DND-41 (cell line): Measurements from ENCODE around the gene SIPA1.

Source experiments
- ATAC-seq: fragments of 200-7000 bp; cut with Tn5 transposase; 3 replicates; pipeline ENCODE4 v1.9.1; 2021; ENCODE audit warnings: low read depth; ENCODE audit not compliant: insufficient read depth
- DNase-seq: peaks from one replicate; pipeline ENCODE4 v3.0.0-alpha.2; 2020
- H2AFZ ChIP-seq: 2 replicates; pipeline ENCODE4 v1.6.0; 2012; ENCODE audit warnings: low read depth, low read length
- H3K27ac ChIP-seq: 2 replicates; pipeline ENCODE4 v1.5.1; 2012; ENCODE audit warnings: low read length, inconsistent platforms
- H3K27me3 ChIP-seq: fragments of 200-600 bp; sonication (generic); 2 replicates; pipeline ENCODE4 v1.6.0; 2012; ENCODE audit warnings: low read length, mild to moderate bottlenecking, inconsistent platforms; ENCODE audit not compliant: insufficient read depth, poor library complexity
- H3K36me3 ChIP-seq: 2 replicates; pipeline ENCODE4 v1.5.1; 2012; ENCODE audit warnings: low read length, inconsistent platforms; ENCODE audit not compliant: insufficient read depth
- H3K4me1 ChIP-seq: 2 replicates; pipeline ENCODE4 v1.5.1; 2012; ENCODE audit warnings: mild to moderate bottlenecking, low read length; ENCODE audit not compliant: insufficient read depth
- H3K4me2 ChIP-seq: 2 replicates; pipeline ENCODE4 v1.6.0; 2012; ENCODE audit warnings: mild to moderate bottlenecking, moderate library complexity, low read length, inconsistent platforms; ENCODE audit not compliant: insufficient read depth
- H3K4me3 ChIP-seq, 2 experiments: fragments of 200-600 bp in 1 of 2; shearing (Covaris generic) in 1 of 2; 2 replicates each; pipeline ENCODE4 v1.5.1; 2012 to 2016; ENCODE audit warnings: inconsistent platforms in 2 of 2, low read length in 2 of 2, mild to moderate bottlenecking in 2 of 2, low read depth in 1 of 2, moderate library complexity in 1 of 2
- H3K79me2 ChIP-seq: 2 replicates; pipeline ENCODE4 v1.6.0; 2012; ENCODE audit warnings: low read length, inconsistent platforms; ENCODE audit not compliant: insufficient read depth
- H3K9ac ChIP-seq: 2 replicates; pipeline ENCODE4 v1.6.0; 2012; ENCODE audit warnings: low read depth, mild to moderate bottlenecking, inconsistent platforms, low read length, moderate library complexity
- H3K9me3 ChIP-seq: 2 replicates; pipeline ENCODE4 v1.5.1; 2012; ENCODE audit warnings: low read length, moderate library complexity, mild to moderate bottlenecking, inconsistent platforms; ENCODE audit not compliant: insufficient read depth, severe bottlenecking
- H4K20me1 ChIP-seq: 2 replicates; pipeline ENCODE4 v1.6.0; 2012; ENCODE audit warnings: low read length; ENCODE audit not compliant: insufficient read depth
- EZH2 ChIP-seq: IDR thresholded peaks from 3 replicates; pipeline ENCODE4 v1.6.1; 2012; ENCODE audit warnings: borderline replicate concordance, low read depth, mild to moderate bottlenecking, moderate library complexity, low read length, inconsistent platforms; ENCODE audit not compliant: severe bottlenecking
- TF ChIP-seq, protein P1 (sequence below): IDR thresholded peaks from 2 replicates; pipeline ENCODE4 v1.5.1; 2012; ENCODE audit warnings: borderline replicate concordance, low read length, moderate library complexity, mild to moderate bottlenecking; ENCODE audit not compliant: poor library complexity, severe bottlenecking; ENCODE audit errors: extremely low read depth

Gene SIPA1

DNA sequence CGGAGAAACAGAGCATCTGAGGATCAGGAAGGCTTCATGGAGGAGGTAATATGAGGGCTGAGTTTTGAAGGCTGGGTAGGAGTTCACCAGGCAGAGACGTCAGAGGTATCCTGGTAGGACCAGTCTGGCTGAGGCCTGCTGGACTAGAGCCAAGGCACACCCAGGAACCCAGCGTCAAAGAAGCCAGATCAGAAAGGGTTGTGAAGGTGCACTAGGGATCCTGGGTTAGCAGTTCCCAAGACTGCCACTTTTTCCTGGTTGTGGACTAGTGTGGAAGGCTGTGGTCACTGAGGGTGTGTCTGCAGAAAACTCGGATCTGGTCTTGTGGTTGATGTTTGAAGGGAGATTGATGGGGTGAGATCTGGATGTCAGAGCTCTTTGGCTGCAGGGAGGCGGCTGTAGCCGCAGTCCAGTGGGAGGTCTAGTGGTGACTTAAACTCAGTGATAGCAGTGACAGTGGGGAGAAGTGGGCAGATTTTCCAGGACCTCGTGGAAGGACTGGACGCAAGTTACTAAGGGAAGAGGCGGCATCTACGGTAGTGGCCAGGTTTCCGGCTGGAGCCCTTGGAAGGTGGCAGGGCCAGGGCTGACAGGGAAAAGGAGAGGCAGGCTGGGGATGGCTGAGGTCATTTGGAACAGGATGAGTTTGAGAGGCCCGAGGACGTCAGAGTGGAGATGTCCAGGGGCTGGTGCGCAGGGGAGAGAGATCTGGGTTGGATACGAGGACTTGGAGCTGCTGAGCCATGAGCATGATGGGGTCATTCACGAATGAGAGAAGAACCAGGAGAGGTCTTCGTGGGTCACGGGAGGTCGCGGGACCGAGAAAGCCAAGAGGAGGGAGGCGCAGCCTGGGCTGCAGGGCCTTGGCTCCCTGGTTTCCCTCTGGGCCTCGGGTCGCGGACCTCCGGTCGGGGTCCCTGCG, 13.9 kb downstream of the SIPA1 start:
- ATAC-seq (no peak; the same call in 2 of the 3 replicates), DNase-seq (no peak)
- peak overlapping the region; percentile 74 for H3K27ac ChIP-seq
- TF ChIP-seq EZH2 = no peak
- TF ChIP-seq, protein P1, sequence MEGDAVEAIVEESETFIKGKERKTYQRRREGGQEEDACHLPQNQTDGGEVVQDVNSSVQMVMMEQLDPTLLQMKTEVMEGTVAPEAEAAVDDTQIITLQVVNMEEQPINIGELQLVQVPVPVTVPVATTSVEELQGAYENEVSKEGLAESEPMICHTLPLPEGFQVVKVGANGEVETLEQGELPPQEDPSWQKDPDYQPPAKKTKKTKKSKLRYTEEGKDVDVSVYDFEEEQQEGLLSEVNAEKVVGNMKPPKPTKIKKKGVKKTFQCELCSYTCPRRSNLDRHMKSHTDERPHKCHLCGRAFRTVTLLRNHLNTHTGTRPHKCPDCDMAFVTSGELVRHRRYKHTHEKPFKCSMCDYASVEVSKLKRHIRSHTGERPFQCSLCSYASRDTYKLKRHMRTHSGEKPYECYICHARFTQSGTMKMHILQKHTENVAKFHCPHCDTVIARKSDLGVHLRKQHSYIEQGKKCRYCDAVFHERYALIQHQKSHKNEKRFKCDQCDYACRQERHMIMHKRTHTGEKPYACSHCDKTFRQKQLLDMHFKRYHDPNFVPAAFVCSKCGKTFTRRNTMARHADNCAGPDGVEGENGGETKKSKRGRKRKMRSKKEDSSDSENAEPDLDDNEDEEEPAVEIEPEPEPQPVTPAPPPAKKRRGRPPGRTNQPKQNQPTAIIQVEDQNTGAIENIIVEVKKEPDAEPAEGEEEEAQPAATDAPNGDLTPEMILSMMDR = no peak
- H3K9ac ChIP-seq = peak overlapping the region; percentile 67
- peak overlapping the region; percentile 87 for H2AFZ ChIP-seq
- peak overlapping the region; percentile 86 for H3K4me2 ChIP-seq
- H4K20me1 ChIP-seq = no peaks in the 10 kb centered on the region
- H3K9me3 ChIP-seq = no peaks in the 10 kb centered on the region
- peaks cover 50% of the 10 kb centered on the region for H3K36me3 ChIP-seq
- peaks cover 6% of the 10 kb centered on the region for H3K79me2 ChIP-seq
- peak overlapping the region in 1 of 2 experiments; percentile 67; a peak in 3 of 4 replicates for H3K4me3 ChIP-seq
- no peaks in the 10 kb centered on the region for H3K27me3 ChIP-seq
- peaks cover 41% of the 10 kb centered on the region for H3K4me1 ChIP-seq

DNA sequence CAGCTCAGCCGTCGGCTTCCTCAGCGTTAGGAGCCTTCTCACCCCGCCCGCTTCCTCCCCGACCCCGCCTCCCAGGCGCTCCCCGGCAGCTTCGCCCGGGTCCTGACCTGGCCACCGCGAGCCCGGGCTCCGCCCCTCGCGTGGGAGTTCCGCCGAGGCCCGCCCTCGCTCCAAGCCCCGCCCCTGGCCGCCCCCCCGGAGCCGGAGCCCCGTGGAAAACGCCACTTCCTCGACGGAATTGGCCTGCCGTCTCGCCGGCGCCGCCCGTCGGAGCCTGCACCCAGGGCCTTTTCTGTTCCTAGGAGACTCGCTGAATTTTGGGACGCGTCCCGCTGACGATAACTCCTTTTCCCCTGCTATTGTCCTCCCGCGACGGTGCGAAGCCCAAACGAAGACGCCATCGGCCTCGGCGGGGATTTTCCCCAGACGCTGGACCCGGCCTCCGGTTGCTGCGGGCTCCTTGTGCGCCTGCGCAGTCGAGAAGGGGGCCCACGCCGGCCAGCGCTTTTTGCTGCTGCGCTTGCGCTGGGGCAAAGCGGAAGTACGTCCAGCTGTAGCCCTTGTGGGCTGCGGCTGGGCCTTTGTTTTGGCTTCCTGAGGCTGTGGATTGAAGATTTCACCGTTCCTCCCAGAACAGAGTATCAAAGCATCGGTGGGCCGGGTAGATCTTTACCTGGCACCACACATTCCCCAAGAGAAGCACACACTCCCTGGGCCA, 14.8 kb downstream of the SIPA1 start:
- Histone ChIP-seq H3K27me3 (no peaks in the 10 kb centered on the region), H2AFZ (peak overlapping the region; percentile 87), H3K79me2 (peaks cover 6% of the 10 kb centered on the region), H3K4me3 (peak overlapping the region; percentile 25 to 67; a peak in 3 of 4 replicates), H4K20me1 (no peaks in the 10 kb centered on the region), H3K27ac (peak overlapping the region; percentile 91), H3K4me2 (peak overlapping the region; percentile 86), H3K9ac (peak overlapping the region; percentile 67), H3K4me1 (peaks cover 41% of the 10 kb centered on the region), H3K36me3 (peaks cover 57% of the 10 kb centered on the region), H3K9me3 (no peaks in the 10 kb centered on the region)
- ATAC-seq (peak; percentile 87), DNase-seq (peak; percentile 96)
- TF ChIP-seq EZH2 = no peak
- TF ChIP-seq, protein P1 = peak; percentile 25

DNA sequence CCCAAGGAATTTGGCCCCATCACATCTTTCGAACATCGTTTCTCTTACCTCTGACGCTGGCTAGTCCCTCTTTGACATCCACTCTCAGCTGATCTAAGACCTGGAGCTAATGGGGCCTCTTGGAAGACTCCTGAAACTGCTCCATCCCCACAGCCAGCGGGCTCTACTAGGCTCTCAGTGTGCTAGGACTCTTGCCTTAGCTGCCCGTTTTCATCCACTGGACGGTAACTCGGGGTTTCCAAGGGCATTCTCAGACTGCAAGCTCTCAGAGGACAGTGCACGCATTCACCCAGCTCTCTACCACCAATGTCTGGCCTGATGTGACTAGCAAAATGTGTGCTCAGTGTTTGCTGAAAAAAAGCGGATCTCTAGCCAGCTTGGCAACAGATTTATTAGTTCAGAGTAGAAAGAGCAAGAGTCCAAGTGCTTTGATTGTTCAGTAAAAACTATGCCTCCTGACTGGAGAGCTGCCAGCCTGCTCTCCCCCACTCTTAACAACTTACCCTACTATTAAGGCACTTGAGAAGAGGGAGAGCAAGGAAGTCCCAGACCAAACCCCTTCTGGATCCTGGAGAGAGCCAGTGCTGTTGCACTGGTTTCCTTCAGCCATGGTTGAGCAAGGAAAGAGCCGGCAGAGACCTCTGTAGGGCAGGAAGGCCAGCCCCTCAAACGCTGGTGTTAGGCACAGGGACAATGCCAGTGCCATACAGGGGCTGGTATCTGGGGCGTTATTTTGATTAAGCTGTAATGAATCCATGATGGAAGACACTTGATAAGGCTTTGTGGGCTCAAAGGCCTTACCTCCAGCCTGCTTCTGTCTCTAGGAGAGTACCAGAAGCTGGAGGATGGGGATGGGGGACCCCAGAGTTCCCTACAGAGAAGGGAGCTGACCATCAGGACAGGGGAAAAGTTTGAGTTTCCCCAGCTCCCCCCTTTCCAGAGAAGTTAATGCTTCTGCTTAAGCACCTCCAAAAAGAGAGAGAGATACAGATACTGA, 15.6 kb downstream of the SIPA1 start:
- H3K9me3 ChIP-seq = no peaks in the 10 kb centered on the region
- peak overlapping the region; percentile 86 for H3K4me2 ChIP-seq
- peak overlapping the region; percentile 25 to 67; a peak in 3 of 4 replicates for H3K4me3 ChIP-seq
- no peaks in the 10 kb centered on the region for H3K27me3 ChIP-seq
- DNase-seq (no peak), ATAC-seq (no peak)
- peaks cover 41% of the 10 kb centered on the region for H3K4me1 ChIP-seq
- peaks cover 7% of the 10 kb centered on the region for H3K79me2 ChIP-seq
- peaks cover 5% of the 10 kb centered on the region; the same call in 1 of the 2 replicates for H4K20me1 ChIP-seq
- peaks cover 66% of the 10 kb centered on the region for H3K36me3 ChIP-seq
- H3K27ac ChIP-seq = peak overlapping the region; percentile 91
- no peak for TF ChIP-seq EZH2
- TF ChIP-seq, protein P1 = no peak
- H3K9ac ChIP-seq = peak overlapping the region; percentile 67
- peak overlapping the region; percentile 87 for H2AFZ ChIP-seq
